ENCODE results near the gene NAPB. TPM values are rescaled to one million over a fixed set of nuclear protein-coding genes. Genes with fewer than 3 reads are reported as not detected.

NAPB gene
- total RNA-seq, 1 experiment from 2014 or later = 5.8 TPM

GRCh38 chr20:23375827-23376226, 45.5 kb downstream of the NAPB start:
- POLR2A ChIA-PET = no interaction called here
- Histone ChIP-seq H3K27ac (ENCODE audit: low read length) (no peak overlapping the region), H3K4me3 (ENCODE audit: low read depth in 2 of 2, low read length in 2 of 2) (no peak overlapping the region), H3K4me1 (ENCODE audit: control insufficient read depth, insufficient read depth, low read length) (no peaks in the 10 kb centered on the region), H3K27me3 (ENCODE audit: control insufficient read depth, insufficient read depth, low read length) (no peaks in the 10 kb centered on the region), H3K36me3 (ENCODE audit: control insufficient read depth, insufficient read depth, low read length) (peaks cover 15% of the 10 kb centered on the region), H3K9me3 (ENCODE audit: control insufficient read depth, insufficient read depth, low read depth, low read length) (no peaks in the 10 kb centered on the region)
- CTCF ChIA-PET = no interaction called here
- in situ Hi-C loops (cut with HindIII; ENCODE audit: low pct_unique_long_range_greater_than_20kb, low sequenced_read_pairs) (no loop called here), intact Hi-C loops (cut with micrococcal nuclease; ENCODE audit: unreplicated experiment) (no loop called here)
- ATAC-seq = no peak
- DNase-seq (ENCODE audit: low read depth, low spot score) = no peak
- BruUV-seq (replicated peaks) = no TSS peak
- TF ChIP-seq SIN3A (IDR thresholded peaks at IDR 0.05; ENCODE audit: borderline replicate concordance, insufficient read depth, low read depth, low read length) (no peak), POLR2AphosphoS5 (IDR thresholded peaks at IDR 0.05; ENCODE audit: low read depth, low read length) (no peak), REST (IDR thresholded peaks at IDR 0.05; ENCODE audit: insufficient read depth in 1 of 2, low read depth in 2 of 2, low read length in 1 of 2) (no peak), TCF7L2 (IDR thresholded peaks at IDR 0.05; ENCODE audit: low read depth, low read length) (no peak)

- POLR2A ChIA-PET = no interaction called here
- in situ Hi-C loops (cut with HindIII; ENCODE audit: low pct_unique_long_range_greater_than_20kb, low sequenced_read_pairs) (no loop called here), intact Hi-C loops (cut with micrococcal nuclease; ENCODE audit: unreplicated experiment) (no loop called here)
- H3K27ac ChIP-seq (ENCODE audit: low read length) = no peak overlapping the region
- BruUV-seq (replicated peaks) = no TSS peak
- ATAC-seq (no peak), DNase-seq (ENCODE audit: low read depth, low spot score) (no peak)
- no peak overlapping the region for H3K4me3 ChIP-seq (ENCODE audit: low read depth in 2 of 2, low read length in 2 of 2)
- peaks cover 23% of the 10 kb centered on the region for H3K36me3 ChIP-seq (ENCODE audit: control insufficient read depth, insufficient read depth, low read length)
- CTCF ChIA-PET = no interaction called here
- H3K4me1 ChIP-seq (ENCODE audit: control insufficient read depth, insufficient read depth, low read length) = no peaks in the 10 kb centered on the region
- no peak for TF ChIP-seq POLR2AphosphoS5 (IDR thresholded peaks at IDR 0.05; ENCODE audit: low read depth, low read length)
- TF ChIP-seq CTCF (IDR thresholded peaks at IDR 0.05) = no peak
- no peak for TF ChIP-seq TCF7L2 (IDR thresholded peaks at IDR 0.05; ENCODE audit: low read depth, low read length)
- no peak for TF ChIP-seq SIN3A (IDR thresholded peaks at IDR 0.05; ENCODE audit: borderline replicate concordance, insufficient read depth, low read depth, low read length)
- TF ChIP-seq REST (IDR thresholded peaks at IDR 0.05; ENCODE audit: insufficient read depth in 1 of 2, low read depth in 2 of 2, low read length in 1 of 2) = no peak
- no peaks in the 10 kb centered on the region for H3K27me3 ChIP-seq (ENCODE audit: control insufficient read depth, insufficient read depth, low read length)
- H3K9me3 ChIP-seq (ENCODE audit: control insufficient read depth, insufficient read depth, low read depth, low read length) = no peaks in the 10 kb centered on the region
Measured at GRCh38 chr20:23374441-23374840, 46.8 kb downstream of the NAPB start.
